Left colon (tissue), 2 donors: ENCODE results near the gene EXOC6B. TPM values are rescaled to one million over a fixed set of nuclear protein-coding genes. Genes with fewer than 3 reads are reported as not detected.

ENCODE experiments used
- ATAC-seq: fragments of 200-7000 bp; cut with Tn5 transposase; one replicate; pipeline ENCODE4 v1.9.1; 2020; ENCODE audit warnings: mild to moderate bottlenecking, moderate library complexity
- DNase-seq, 2 donors: peaks; one replicate each; pipeline ENCODE4 v3.0.0-alpha.2; 2020
- intact Hi-C, 2 donors: fragments of 100-400 bp; cut with DNase I in 1 of 2; cut with micrococcal nuclease in 1 of 2; formaldehyde crosslinking; loops; one replicate each; pipeline versions ENCODE4 v1.11.2 to v1.14.0; 2022; cut with DNase I, micrococcal nuclease
- total RNA-seq, 2 donors: library from RNA; stranded (reverse); fragmentation: NEBNext Ultra II Directional; extraction: Animal tissue kit (Norgen Biotek cat#: 25700); gene quantifications; one replicate each; pipeline ENCODE4 v1.2.1, GENCODE V29; 2021
- donor health status: DM: no; HTN: no; CAD: no.
- donor health status: DM: yes; HTN: yes; CAD: no.

Gene EXOC6B
- total RNA-seq, 2 donors from 2014 or later, result 23.9 to 37.6 TPM

- intact Hi-C loops, result no loop called here
- no peak for DNase-seq
- ATAC-seq, result peak; percentile 77
Observed at GRCh38 chr2:72235497-72236415, 590.1 kb downstream of the EXOC6B start.

GRCh38 chr2:72233211-72233610, 592.6 kb downstream of the EXOC6B start:
- intact Hi-C loops, result no loop called here
- ATAC-seq (no peak), DNase-seq (no peak)

GRCh38 chr2:72222829-72223564, 602.8 kb downstream of the EXOC6B start:
- no peak for DNase-seq
- intact Hi-C loops, result no loop called here
- ATAC-seq, result no peak

- ATAC-seq (no peak), DNase-seq (no peak)
- intact Hi-C loops, result no loop called here
Observed at GRCh38 chr2:72220170-72220569, 605.7 kb downstream of the EXOC6B start.

GRCh38 chr2:72214429-72215143, 611.2 kb downstream of the EXOC6B start:
- ATAC-seq (no peak), DNase-seq (no peak)
- intact Hi-C loops, result no loop called here

- no peak for ATAC-seq
- intact Hi-C loops, result no loop called here
- no peak for DNase-seq
Observed at GRCh38 chr2:72212486-72212855, 613.4 kb downstream of the EXOC6B start.

- DNase-seq, result no peak
- intact Hi-C loops, result no loop called here
- peak; percentile 48 for ATAC-seq
Observed at GRCh38 chr2:72211777-72212485, 613.9 kb downstream of the EXOC6B start.

GRCh38 chr2:72211350-72211749, 614.5 kb downstream of the EXOC6B start:
- intact Hi-C loops, result no loop called here
- DNase-seq, result no peak
- ATAC-seq, result peak; percentile 94

GRCh38 chr2:72210470-72210869, 615.4 kb downstream of the EXOC6B start:
- DNase-seq, result peak in 1 of 2 donors; percentile 15
- intact Hi-C loops, result no loop called here
- ATAC-seq, result peak; percentile 16

GRCh38 chr2:72208225-72208624, 617.6 kb downstream of the EXOC6B start:
- ATAC-seq (no peak), DNase-seq (no peak)
- intact Hi-C loops, result no loop called here

GRCh38 chr2:72207334-72207733, 618.5 kb downstream of the EXOC6B start:
- no peak for DNase-seq
- no peak for ATAC-seq
- intact Hi-C loops, result no loop called here

- ATAC-seq (peak; percentile 96), DNase-seq (peak; percentile 62 to 66)
- intact Hi-C loops, result no loop called here
Observed at GRCh38 chr2:72205504-72205881, 620.3 kb downstream of the EXOC6B start.

GRCh38 chr2:72204786-72205503, 620.9 kb downstream of the EXOC6B start:
- peak; percentile 44 for ATAC-seq
- intact Hi-C loops, result no loop called here
- no peak for DNase-seq

GRCh38 chr2:72204156-72204785, 621.6 kb downstream of the EXOC6B start:
- DNase-seq, result no peak
- intact Hi-C loops, result no loop called here
- peak; percentile 56 for ATAC-seq

- intact Hi-C loops, result no loop called here
- DNase-seq, result no peak
- peak; percentile 79 for ATAC-seq
Observed at GRCh38 chr2:72198532-72199241, 627.1 kb downstream of the EXOC6B start.

GRCh38 chr2:72193723-72194122, 632.1 kb downstream of the EXOC6B start:
- ATAC-seq (no peak), DNase-seq (no peak)
- intact Hi-C loops, result no loop called here

GRCh38 chr2:72191441-72191840, 634.4 kb downstream of the EXOC6B start:
- DNase-seq, result no peak
- intact Hi-C loops, result no loop called here
- ATAC-seq, result no peak
